Stimulated activated naive CD8-positive, alpha-beta T cell treated with anti-CD3 and anti-CD28 coated beads, Interleukin-15, amount 100 ng/mL, for 72 hours (primary cell): ENCODE results near the gene PRCD.
"Not testable (repeated sequence)": the region's sequence is repeated elsewhere in the genome, so short reads cannot be mapped to it uniquely, and the experiment has no call there.

Experiments used
- ATAC-seq: fragments of 150-1000 bp; cut with Tn5 transposase; 2 replicates; pipeline ENCODE4 v1.10.0; 2021; ENCODE audit warnings: mild to moderate bottlenecking, moderate library complexity
- DNase-seq, 2 donors: peaks; one replicate each; pipeline ENCODE4 v3.0.0; 2021 to 2022
- H3K27ac Mint-ChIP-seq, 2 donors: one replicate each; pipeline ENCODE4 v1.8.0; 2022; ENCODE audit warnings: mild to moderate bottlenecking in 2 of 2, mixed read lengths in 2 of 2, moderate library complexity in 2 of 2
- H3K27me3 Mint-ChIP-seq: one replicate; pipeline ENCODE4 v1.8.0; 2022; ENCODE audit warnings: mixed read lengths
- H3K4me1 Mint-ChIP-seq: one replicate; pipeline ENCODE4 v1.8.0; 2022; ENCODE audit warnings: mild to moderate bottlenecking, mixed read lengths
- H3K4me3 Mint-ChIP-seq, 2 donors: one replicate each; pipeline ENCODE4 v1.8.0; 2022; ENCODE audit warnings: mild to moderate bottlenecking in 2 of 2, mixed read lengths in 2 of 2, moderate library complexity in 1 of 2
- H3K9me3 Mint-ChIP-seq, 2 donors: one replicate each; pipeline ENCODE4 v1.8.0; 2022; ENCODE audit warnings: mixed read lengths in 2 of 2

Gene PRCD

DNA sequence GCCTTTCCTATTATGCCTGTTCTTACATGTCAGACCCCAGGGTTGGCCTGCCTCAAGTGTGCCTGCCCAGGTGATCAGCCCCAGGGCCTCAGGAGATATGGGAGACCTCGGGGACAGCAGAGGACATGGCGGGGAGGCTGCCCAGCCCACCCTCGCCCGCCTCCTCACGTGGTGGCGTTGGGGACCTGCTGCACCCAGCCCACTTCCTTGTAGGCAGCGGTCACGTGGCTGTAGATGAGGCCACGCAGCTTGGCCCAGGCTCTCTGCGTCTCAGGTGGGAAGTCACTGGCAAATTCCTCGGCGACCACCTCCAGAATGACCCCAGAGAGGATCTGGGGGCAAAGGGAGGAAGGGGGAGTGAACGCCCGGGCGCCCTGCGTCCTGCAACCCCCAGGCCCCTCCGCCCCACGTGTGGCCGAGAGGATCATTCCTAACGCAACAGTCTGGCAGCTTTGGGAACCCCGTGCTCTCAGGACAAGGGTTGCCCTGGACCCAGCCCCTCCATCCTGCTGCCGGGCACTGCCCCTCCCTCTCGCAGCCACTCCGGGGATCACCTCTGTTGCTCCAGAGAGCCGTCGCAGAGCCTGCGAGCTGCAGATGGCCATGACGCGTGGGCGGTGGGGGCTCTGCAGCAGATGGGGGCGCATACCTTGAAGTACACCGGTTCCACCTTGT, 8.9 kb upstream of the PRCD start:
- no peak overlapping the region for H3K4me3 Mint-ChIP-seq
- ATAC-seq (no peak), DNase-seq (no peak)
- peak overlapping the region in 1 of 2 donors; percentile 10 for H3K27ac Mint-ChIP-seq
- H3K4me1 Mint-ChIP-seq: peaks cover 64% of the 10 kb centered on the region
- H3K9me3 Mint-ChIP-seq: no peaks in the 10 kb centered on the region
- H3K27me3 Mint-ChIP-seq: no peaks in the 10 kb centered on the region

DNA sequence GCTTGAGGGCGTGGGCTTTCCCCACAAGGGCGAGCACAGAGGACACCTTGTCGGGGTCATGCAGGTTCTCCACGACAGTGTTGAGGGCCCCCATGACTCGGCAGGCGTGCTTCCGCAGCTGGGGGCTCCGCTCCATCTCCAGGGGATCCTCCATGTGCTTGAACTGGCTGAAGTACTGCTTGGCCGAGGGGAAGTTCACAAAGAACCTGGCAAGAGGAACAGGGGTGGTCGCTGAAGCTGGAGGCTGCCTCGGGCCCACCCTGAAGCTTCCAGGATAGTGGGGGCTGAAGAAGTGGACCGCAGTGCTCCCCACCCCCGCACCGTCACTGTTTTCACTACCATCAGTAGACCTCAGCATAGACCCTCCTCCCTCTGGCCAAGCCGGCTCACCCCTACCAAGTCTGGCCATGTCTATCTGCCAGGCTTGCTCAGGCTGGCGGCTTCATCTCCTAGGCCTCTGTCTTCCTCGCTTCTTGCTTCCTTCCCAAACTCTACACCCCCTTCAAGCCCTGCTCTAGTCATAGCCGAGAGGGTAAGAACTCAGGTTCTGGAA, 8.3 kb upstream of the PRCD start:
- peaks cover 6% of the 10 kb centered on the region for H3K27me3 Mint-ChIP-seq
- ATAC-seq: no peak
- no peaks in the 10 kb centered on the region for H3K9me3 Mint-ChIP-seq
- H3K27ac Mint-ChIP-seq: no peak overlapping the region
- peaks cover 64% of the 10 kb centered on the region for H3K4me1 Mint-ChIP-seq
- no peak overlapping the region for H3K4me3 Mint-ChIP-seq
- no peak for DNase-seq

DNA sequence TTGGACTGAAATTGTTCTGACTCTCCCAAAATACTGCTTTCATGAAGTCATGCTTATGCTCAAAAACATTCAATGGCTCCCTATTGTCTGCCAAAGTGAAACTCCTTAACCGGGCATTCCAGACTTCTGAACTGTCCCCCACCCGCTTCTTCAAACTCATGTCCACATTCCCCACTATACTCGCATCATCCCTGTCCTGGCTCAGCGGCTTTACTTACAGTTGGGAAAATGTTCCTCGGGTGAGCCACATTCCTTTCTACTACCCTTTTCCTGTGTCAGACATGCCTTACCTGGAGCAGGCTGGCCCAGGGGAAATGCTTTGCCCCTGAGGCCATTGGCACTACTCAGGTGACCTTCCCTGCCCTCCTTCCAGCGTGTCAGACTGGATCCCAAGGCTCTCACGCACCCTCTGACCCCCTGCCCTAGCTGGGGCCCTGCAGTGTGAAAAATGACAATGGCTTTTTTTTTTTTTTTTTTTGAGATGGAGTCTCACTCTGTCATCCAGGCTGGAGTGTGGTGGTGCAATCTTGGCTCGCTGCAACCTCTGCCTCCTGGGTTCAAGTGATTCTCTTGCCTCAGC, 7.7 kb upstream of the PRCD start:
- H3K9me3 Mint-ChIP-seq: no peaks in the 10 kb centered on the region
- DNase-seq (no peak), ATAC-seq (no peak)
- no peak overlapping the region for H3K4me3 Mint-ChIP-seq
- H3K27ac Mint-ChIP-seq: peak overlapping the region in 1 of 2 donors; percentile 5
- H3K4me1 Mint-ChIP-seq: peaks cover 62% of the 10 kb centered on the region
- H3K27me3 Mint-ChIP-seq: peaks cover 12% of the 10 kb centered on the region

DNA sequence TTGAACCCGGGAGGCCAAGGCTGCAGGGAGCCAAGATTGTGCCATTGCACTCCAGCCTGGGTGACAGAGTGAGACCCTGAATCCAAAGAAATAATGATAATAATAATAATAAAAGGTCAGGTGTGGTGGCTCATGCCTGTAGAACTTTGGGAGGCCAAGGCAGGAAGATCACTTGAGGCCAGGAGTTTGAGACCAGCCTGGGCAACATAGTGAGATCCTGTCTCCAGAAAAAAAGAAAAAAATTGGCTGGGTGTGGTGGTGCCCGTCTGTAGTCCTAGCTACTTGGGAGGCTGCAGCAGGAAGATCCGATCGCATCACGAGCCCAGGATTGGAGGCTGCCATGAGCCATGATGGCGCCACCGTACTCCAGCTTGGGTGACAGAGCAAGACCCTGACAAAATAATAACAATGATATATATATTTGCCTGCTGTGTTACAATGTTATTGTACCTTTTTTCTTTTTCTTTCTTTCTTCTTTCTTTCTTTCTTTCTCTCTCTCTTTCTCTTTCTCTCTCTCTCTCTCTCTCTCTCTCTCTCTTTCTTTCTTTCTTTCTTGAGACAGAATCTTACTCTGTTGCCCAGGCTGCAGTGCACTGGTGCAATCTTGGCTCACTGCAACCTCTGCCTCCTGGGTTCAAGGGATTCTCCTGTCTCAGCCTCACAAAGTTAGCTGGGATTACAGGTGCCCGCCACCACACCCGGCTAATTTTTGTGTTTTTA, 6.0 kb upstream of the PRCD start:
- Mint-ChIP-seq H3K27me3 (peaks cover 19% of the 10 kb centered on the region), H3K4me1 (peaks cover 45% of the 10 kb centered on the region)

DNA sequence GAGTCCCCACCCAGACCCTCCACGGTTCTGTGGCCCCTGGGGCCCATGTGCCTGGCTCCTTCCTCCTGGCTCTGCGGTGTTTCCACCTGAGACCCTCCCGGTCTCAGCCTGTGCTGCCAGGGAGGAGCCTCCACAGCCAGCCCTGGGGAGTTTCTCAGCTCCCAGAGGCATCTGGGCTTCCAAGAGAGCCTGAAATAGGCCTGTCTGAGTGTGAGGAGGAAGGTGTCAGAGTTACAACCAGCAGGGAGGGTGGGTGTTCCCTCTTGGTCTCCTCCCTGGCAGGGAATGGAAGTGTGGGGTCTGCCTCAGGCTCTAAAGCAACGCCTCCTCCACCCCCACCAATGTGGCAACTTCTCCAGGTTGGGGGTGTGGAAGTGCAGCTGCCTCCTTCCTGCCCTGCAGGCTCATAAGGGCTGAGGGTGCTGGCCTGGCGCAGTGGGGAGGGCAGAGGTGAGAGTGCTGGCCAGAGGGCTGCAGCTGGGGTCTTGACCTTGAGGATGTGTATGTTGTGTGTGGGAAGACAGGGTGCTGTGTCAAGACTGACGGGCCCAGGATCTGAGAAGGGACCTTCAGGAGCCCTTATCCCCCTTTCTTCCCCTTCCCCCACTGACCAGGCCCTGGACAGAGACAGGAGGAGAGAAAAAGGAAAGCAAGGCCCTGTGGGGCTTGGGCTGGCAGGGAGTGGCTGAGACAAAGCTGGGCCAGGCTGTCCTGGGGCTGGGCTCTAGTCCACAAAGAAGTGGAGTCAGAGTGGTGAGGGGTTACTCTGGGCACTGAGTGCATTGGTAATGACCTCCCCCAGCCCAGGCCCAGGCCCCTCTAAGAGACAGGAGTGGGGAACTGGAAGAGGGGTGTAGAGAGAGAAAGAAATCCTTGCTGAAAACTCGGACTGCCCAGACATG, 4.8 kb upstream of the PRCD start:
- no peaks in the 10 kb centered on the region for H3K9me3 Mint-ChIP-seq
- no peak overlapping the region for H3K4me3 Mint-ChIP-seq
- DNase-seq: no peak
- peaks cover 37% of the 10 kb centered on the region for H3K4me1 Mint-ChIP-seq
- H3K27ac Mint-ChIP-seq: peak overlapping the region; percentile 45 to 54
- H3K27me3 Mint-ChIP-seq: peaks cover 29% of the 10 kb centered on the region
- ATAC-seq: no peak

More for the DNA sequence above, 6.0 kb upstream of the PRCD start:
- H3K4me3 Mint-ChIP-seq, ATAC-seq, H3K9me3 Mint-ChIP-seq, DNase-seq, H3K27ac Mint-ChIP-seq: not testable (repeated sequence)

DNA sequence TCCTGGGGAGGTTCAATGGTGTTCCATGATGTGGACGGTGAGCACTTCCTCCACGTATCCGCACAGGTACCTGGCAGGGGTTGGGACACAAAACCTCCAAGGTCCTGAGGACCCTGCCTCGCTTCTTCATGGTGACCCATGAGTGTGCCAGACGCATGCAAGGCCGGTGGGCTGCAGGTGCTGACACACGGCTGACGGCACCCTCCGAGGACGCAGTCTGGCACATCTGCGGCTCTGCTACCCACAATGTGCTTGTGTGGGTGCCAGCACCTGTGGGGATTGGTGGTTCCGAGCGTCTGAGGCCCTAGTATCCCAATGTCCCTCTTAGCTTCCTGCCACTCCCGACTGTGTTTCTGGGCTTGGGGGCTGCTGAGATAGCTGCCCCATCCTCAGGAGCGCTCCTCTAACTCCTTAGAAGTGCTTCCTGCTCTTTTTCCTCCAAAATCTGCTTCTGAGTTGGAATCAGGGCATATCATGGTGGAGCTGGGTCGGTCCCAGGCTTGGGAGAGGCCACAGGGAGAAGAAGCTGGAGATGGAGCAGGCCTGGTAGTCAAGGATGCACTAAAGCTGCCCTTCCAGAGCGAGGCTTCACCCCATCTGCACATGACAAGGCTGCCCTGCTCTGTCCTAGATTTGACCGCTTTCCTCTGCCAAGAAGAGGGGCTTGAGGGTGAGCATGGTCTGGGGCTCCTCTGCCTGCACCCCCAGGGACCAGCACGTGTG, 3.9 kb upstream of the PRCD start:
- DNase-seq: no peak
- H3K4me1 Mint-ChIP-seq: peaks cover 37% of the 10 kb centered on the region
- H3K4me3 Mint-ChIP-seq: no peak overlapping the region
- H3K27me3 Mint-ChIP-seq: peaks cover 29% of the 10 kb centered on the region
- no peaks in the 10 kb centered on the region for H3K9me3 Mint-ChIP-seq
- ATAC-seq: no peak
- H3K27ac Mint-ChIP-seq: no peak overlapping the region

DNA sequence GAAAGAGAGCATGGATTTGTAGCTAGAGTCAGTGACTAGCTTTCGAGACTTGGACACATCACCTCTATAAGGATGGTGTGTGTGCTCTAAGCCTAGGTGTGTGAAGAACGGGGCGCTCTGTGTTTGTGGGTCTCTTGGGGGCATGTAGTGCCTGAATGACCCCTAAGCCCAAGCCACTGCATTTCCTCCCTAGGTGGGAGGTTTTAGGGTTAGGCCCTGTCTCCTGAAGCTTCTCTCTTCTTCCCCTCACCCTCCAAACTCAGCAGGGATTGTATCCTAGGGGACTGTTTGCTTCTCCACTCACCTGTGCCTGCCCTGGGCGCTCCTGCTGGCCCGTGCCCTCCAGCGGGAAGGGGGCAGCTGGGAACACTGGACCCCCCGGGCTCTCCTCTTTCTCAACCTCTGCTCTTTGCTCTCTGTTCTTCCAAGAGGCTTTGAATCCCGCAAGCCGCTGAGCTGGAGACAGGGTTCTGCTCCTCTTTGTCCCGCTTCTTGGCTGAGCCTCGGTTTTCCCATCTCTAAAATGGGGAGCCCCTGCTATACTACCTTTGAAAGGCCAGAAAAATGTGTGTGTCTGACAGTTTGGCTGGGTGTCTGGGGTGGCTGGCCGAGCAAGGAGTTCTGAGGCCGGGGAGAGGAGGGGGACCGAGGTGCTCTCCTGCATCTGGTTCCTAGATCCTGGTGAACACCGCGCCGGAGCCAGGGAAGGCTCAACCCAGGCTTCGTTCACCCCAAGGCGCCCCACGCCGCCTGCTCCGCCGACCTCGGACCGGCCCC, 3.1 kb upstream of the PRCD start:
- H3K4me3 Mint-ChIP-seq: peak overlapping the region in 1 of 2 donors; percentile 41
- peaks cover 29% of the 10 kb centered on the region for H3K27me3 Mint-ChIP-seq
- H3K4me1 Mint-ChIP-seq: peaks cover 32% of the 10 kb centered on the region
- DNase-seq: no peak
- no peak overlapping the region for H3K27ac Mint-ChIP-seq
- no peaks in the 10 kb centered on the region for H3K9me3 Mint-ChIP-seq
- ATAC-seq: no peak

DNA sequence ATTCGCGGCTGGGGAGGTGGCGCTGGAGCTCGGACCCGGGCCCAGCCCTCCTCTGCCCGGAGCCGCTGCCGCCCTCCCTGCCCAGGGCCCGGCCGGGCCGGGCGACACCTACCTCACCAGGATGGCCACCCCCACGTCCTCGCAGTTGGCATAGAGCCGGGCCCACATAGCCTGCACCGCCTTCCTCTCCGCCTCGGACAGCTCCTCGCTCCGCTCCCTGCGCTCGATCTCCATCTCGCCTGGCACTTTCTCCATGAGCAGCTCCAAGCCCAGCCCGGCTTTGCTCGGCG, 2.6 kb upstream of the PRCD start:
- Mint-ChIP-seq H3K4me1 (peaks cover 26% of the 10 kb centered on the region), H3K4me3 (peak overlapping the region; percentile 44 to 50), H3K9me3 (no peaks in the 10 kb centered on the region), H3K27me3 (peaks cover 33% of the 10 kb centered on the region), H3K27ac (no peak overlapping the region)
- no peak for DNase-seq
- ATAC-seq: peak; percentile 49

DNA sequence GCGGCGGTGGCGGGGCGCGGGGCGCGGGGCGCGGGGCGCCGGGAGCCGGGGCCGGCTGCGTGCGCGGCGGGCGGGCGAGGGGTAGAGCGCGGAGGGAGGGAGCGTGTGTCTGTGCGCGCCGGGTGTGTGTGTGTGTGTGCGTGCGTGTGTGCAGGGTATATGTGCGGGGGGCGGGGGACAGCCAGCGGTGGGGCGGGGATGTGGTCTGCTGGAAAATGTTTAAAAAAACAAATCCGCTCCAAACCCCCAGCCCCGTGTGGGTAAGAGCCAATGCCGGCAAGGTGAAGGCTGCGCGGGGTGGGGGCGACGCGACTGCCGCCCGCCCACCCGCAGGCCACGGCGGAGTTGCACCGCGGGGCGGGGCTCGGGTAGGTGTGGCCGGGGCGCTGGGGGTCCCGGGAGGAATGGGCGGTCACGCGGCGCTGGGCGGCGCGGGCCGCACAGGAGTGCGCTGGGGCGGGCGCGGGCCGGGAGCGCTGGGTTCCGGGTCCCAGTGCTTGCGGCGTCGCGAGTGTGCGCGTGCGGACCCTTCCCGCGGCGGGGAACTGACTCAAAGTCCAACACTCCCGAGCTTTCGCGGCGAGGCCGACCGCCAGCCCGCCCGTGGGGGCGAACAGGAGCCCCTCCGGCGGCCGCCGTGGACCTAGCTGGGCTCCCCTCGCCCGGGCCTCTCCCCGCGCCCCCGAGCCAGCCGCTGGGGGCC, 2.1 kb upstream of the PRCD start, which contains the start of gene CYGB:
CYGB (minus strand) TSS at position 132 of the 703 bp plus-strand sequence. CDS start 167 bp downstream, outside the sequence.
- H3K4me1 Mint-ChIP-seq: peaks cover 26% of the 10 kb centered on the region
- H3K27me3 Mint-ChIP-seq: peaks cover 38% of the 10 kb centered on the region
- H3K9me3 Mint-ChIP-seq: no peaks in the 10 kb centered on the region
- peak within 1 kb of the TSS; percentile 44 to 64 for H3K4me3 Mint-ChIP-seq
- no peak for DNase-seq
- peak; percentile 58 for ATAC-seq
- no peak within 1 kb of the TSS for H3K27ac Mint-ChIP-seq

DNA sequence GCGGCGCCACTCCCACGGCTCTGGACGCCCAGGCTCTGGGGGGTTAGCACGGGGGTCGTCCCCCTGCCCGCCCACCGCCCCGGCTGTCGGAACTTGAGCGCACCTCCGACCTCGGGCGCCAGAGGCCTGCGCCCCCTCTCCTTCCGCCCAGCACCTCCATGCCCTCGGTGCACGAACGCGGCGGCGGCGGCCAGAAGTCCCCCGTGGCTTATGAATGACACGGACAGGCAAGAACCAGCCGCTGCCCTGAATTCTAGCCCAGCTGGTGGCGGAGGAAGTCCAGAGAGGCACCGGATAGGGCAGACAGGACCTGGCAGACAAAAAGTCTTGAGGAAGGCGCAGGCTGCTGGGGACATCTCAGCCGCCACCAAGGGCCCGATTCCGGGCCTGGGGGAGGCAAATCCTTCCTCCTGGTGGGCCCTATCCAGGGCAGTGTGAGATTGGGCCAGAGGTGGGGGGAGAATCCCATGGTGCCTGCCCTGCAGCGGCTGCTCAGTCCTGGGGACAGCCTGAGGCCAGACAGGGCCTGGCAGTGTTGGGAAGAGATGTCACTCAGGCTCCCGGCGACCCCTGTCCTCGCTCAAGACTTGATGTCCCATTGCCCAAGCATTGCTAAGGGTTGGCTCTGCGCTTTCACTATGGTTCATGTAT, 1.4 kb upstream of the PRCD start:
- no peaks in the 10 kb centered on the region for H3K9me3 Mint-ChIP-seq
- H3K27ac Mint-ChIP-seq: no peak overlapping the region
- peak overlapping the region; percentile 28 to 73 for H3K4me3 Mint-ChIP-seq
- peaks cover 40% of the 10 kb centered on the region for H3K27me3 Mint-ChIP-seq
- H3K4me1 Mint-ChIP-seq: peaks cover 26% of the 10 kb centered on the region
- ATAC-seq (no peak), DNase-seq (no peak)

DNA sequence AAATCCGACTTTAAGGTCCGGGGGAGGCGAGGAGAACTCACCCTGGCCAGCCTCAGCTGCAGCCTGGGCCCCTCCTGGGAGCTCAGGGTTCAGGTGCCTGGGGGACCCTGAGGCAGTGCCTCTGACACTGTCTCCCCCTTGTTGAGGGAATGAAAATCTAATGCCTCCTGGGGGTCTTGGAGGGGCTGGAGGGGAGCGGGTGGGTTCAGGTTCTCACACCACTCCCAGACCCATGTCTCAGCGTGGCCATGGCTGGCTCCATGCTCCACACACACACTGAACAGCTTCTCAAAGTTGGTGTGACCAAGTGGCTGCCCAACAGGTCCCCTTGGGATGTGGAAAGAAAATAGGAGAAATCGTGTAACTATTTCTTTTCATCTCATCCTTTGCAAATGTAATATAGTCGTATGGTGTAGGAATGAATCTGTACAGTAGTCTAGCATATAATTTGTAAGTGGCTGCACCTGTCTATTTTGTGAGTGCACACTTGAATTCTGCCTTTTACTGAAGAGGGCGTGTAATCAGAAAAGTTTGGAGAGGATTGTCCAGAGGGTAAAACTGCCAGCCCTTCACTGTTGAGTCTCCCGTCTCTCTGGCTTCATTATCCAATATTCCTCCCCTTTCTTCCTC, 788 bp upstream of the PRCD start:
- H3K9me3 Mint-ChIP-seq: no peaks in the 10 kb centered on the region

DNA sequence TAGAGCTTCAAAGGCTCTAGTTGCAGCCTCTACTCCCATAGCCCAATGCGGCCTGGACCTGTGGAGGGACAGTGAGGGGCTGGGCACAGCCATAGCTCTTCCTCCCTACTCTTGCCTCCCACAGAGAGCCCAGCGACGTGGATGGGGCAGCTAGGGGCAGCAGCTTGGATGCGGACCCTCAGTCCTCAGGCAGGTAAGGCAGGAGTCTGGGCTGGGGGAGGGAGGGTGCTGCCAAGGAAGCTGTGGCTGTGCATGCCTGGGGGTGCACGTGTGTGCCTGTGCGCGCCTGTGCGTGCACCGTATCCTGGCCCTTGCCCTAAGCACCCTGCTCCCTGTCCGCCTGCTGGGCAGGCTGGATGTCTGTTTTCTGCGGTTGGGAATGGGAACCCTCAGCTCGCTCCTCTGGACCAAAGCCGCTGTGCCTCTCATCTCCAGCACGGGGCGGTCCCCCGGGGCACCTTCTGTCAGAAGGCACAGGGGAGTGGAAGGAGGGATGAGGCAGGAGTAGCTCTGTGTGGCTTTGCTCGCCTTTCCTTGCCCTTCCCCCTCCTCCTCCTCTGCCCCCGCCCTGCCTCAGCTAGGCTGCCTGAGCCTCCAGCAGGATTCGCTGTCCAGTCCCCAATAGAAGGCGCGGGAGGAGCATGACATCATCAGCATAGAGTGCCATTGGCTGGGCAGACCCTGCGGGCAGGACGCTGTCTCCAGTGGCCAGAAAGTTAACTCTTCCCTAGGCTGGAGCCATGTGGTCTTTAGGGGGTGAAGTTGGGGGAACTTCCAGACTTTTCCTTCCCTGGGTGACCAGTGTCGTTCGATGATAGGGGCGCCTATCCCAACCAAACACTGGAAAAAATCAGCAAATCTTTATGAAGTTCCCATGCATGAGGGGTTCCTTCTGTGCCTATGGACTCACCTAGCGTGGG, 797 bp downstream of the PRCD start:
- no peaks in the 10 kb centered on the region for H3K9me3 Mint-ChIP-seq
- ATAC-seq: peak; percentile 49

More for the DNA sequence above, 788 bp upstream of the PRCD start:
- Mint-ChIP-seq H3K27me3 (peaks cover 40% of the 10 kb centered on the region), H3K4me3 (peak overlapping the region; percentile 28 to 73), H3K4me1 (peaks cover 26% of the 10 kb centered on the region), H3K27ac (no peak overlapping the region)
- ATAC-seq: no peak
- DNase-seq: no peak

More for the DNA sequence above, 797 bp downstream of the PRCD start:
- peaks cover 40% of the 10 kb centered on the region for H3K27me3 Mint-ChIP-seq
- H3K4me1 Mint-ChIP-seq: peaks cover 17% of the 10 kb centered on the region
- DNase-seq: no peak
- H3K27ac Mint-ChIP-seq: no peak overlapping the region
- H3K4me3 Mint-ChIP-seq: peak overlapping the region in 1 of 2 donors; percentile 41
